ENCODE results near the gene NMNAT2.

DNA sequence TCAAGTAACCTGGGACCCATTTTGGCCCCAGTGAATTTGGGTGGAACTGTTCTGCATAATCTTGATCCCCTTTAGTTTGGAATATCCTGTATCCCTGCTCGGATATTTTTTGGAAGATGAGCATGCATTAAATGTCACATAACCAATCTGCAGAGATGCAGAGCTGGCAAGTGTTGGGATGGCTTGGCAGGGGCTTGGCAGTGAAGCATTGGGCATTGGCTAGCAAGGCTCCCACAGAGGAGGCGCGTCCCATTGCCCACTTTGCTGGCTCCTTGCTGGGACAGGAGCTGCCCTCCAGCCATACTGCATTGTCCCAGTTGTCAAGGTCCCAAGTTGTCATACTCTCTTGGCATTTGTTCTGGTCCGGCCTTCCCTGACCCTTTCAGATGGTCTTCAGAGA is 202.2 kb downstream of the NMNAT2 start:
- TF ChIP-seq, protein P1, sequence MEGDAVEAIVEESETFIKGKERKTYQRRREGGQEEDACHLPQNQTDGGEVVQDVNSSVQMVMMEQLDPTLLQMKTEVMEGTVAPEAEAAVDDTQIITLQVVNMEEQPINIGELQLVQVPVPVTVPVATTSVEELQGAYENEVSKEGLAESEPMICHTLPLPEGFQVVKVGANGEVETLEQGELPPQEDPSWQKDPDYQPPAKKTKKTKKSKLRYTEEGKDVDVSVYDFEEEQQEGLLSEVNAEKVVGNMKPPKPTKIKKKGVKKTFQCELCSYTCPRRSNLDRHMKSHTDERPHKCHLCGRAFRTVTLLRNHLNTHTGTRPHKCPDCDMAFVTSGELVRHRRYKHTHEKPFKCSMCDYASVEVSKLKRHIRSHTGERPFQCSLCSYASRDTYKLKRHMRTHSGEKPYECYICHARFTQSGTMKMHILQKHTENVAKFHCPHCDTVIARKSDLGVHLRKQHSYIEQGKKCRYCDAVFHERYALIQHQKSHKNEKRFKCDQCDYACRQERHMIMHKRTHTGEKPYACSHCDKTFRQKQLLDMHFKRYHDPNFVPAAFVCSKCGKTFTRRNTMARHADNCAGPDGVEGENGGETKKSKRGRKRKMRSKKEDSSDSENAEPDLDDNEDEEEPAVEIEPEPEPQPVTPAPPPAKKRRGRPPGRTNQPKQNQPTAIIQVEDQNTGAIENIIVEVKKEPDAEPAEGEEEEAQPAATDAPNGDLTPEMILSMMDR (IDR thresholded peaks at IDR 0.05; ENCODE audit: low read length): no peak
- no peak for TF ChIP-seq EZH2 (IDR thresholded peaks at IDR 0.05; ENCODE audit: borderline replicate concordance, low read length)

Data from OCI-LY1 (cell line).